Muscle layer of colon (tissue), 2 donors: ENCODE results near the gene HOXD13.

Experiments used
- H3K27ac ChIP-seq: one replicate; pipeline ENCODE4 v1.7.0; 2013; ENCODE audit warnings: low read depth, mild to moderate bottlenecking, low read length, moderate library complexity
- H3K27me3 ChIP-seq, 2 donors: one replicate each; pipeline ENCODE4 v1.7.0; 2013; ENCODE audit warnings: low read length in 2 of 2, mild to moderate bottlenecking in 2 of 2; ENCODE audit not compliant: insufficient read depth in 2 of 2, control insufficient read depth in 1 of 2
- H3K36me3 ChIP-seq: one replicate; pipeline ENCODE4 v1.7.0; 2013; ENCODE audit warnings: mild to moderate bottlenecking, low read length; ENCODE audit not compliant: insufficient read depth
- H3K4me1 ChIP-seq: one replicate; pipeline ENCODE4 v1.7.0; 2013; ENCODE audit warnings: mild to moderate bottlenecking, low read length; ENCODE audit not compliant: insufficient read depth
- H3K4me3 ChIP-seq, 2 donors: one replicate each; pipeline ENCODE4 v1.7.0; 2013; ENCODE audit warnings: low read length in 2 of 2, low read depth in 1 of 2, mild to moderate bottlenecking in 1 of 2, moderate library complexity in 1 of 2
- H3K9ac ChIP-seq: one replicate; pipeline ENCODE4 v1.7.0; 2013; ENCODE audit warnings: low read length
- H3K9me3 ChIP-seq: one replicate; pipeline ENCODE4 v1.7.0; 2013; ENCODE audit warnings: mild to moderate bottlenecking, low read length
- donor health status: abdominal sarcoma.
- donor health status: Adenocarcinoma of cecum.

The HOXD13 gene

DNA sequence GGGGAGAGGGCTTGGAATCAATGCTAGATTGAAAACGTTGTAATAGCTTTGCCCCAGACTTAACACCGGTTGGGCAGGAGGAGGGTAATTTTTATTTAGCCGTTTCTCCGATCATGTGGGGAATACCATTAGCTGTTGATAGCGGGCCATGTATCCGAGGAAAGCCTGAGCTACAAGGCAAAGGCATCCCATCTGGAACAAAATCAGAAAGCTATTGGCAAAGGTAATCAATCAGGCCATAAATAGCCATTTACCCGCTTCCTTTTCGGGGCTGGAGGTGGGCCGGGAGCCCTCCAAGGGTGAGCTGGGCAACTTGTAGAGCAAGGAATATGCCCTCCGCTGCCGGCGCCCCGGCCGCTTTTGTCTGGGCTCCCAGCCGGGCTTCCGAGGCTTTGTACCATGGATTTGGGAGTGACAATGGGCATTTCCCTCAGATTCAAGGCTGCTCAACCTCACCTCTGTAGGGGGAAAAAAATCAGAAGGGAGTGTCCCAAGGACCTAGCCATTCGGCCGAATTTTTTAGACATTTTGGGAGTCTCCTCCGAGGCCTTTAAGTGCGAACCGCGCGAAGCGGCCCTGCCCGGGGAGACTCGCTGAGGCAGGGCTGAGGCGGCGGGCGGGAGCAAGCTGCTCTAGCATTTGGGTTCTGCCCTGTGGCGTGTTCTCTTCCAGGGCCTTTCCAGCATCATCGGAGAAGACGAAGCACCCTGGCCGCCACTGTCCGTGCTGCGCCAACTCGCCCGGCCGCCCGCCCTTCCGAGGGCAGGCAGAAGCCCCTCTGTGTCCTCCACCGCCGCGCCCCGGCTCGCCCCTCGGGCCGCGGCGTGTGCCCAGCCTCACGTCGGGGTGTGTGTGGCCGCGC lies 28.9 kb downstream of the HOXD13 start:
- H3K27me3 ChIP-seq, result peaks cover 22 to 48% of the 10 kb centered on the region in 2 donors
- H3K27ac ChIP-seq, result peak overlapping the region; percentile 60
- peaks cover 10% of the 10 kb centered on the region for H3K4me1 ChIP-seq

DNA sequence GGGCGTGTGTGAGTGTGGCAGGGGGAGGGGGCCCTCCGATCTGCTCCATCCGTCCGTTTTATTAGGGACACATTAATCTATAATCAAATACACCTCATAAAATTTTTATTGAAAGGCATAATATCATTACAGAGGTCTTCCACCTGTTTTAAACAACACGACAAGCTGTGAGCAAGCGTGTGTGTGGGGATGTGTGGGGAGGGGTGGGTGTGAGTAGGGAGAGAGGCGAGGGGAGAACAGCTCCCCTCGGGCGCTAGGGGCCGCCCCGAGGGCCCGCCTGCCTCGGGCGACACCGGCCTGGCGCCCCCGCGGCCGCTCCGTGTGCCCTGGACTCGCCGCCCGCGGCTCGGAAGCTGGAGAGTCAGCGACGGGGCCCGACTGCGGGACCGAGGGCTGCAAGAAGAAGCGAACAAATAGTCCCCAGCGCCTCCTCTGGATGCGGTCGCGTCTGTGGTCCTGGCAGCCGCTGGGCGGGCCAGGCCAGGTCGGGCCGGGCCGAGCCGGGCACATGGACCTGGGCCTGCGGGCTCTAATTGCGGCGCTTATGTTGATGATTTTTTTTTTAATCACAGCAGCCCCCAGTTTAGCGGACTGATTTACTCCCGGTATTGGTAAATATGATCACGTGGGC lies 29.6 kb downstream of the HOXD13 start:
- Histone ChIP-seq H3K9ac (peak overlapping the region; percentile 39), H3K9me3 (no peaks in the 10 kb centered on the region), H3K27ac (peak overlapping the region; percentile 75), H3K4me3 (peak overlapping the region; percentile 56 to 84), H3K36me3 (no peaks in the 10 kb centered on the region), H3K27me3 (peaks cover 18 to 41% of the 10 kb centered on the region in 2 donors), H3K4me1 (peaks cover 10% of the 10 kb centered on the region)

More for the DNA sequence above, 28.9 kb downstream of the HOXD13 start:
- Histone ChIP-seq H3K9ac (peak overlapping the region; percentile 39), H3K36me3 (no peaks in the 10 kb centered on the region), H3K9me3 (no peaks in the 10 kb centered on the region), H3K4me3 (peak overlapping the region; percentile 15 to 84)

DNA sequence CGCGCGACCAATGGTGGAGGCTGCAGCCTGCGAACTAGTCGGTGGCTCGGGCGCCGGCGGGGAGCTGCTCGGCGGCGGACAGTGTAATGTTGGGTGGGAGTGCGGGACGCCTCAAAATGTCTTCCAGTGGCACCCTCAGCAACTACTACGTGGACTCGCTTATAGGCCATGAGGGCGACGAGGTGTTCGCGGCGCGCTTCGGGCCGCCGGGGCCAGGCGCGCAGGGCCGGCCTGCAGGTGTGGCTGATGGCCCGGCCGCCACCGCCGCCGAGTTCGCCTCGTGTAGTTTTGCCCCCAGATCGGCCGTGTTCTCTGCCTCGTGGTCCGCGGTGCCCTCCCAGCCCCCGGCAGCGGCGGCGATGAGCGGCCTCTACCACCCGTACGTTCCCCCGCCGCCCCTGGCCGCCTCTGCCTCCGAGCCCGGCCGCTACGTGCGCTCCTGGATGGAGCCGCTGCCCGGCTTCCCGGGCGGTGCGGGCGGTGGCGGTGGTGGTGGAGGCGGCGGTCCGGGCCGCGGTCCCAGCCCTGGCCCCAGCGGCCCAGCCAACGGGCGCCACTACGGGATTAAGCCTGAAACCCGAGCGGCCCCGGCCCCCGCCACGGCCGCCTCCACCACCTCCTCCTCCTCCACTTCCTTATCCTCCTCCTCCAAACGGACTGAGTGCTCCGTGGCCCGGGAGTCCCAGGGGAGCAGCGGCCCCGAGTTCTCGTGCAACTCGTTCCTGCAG lies 30.3 kb downstream of the HOXD13 start, which contains the start of gene HOXD9:
HOXD9 (plus strand) TSS at position 37 of the 728 bp plus-strand sequence; CDS start at position 87, 50 bp downstream.
- peak within 1 kb of the TSS; percentile 56 to 84 for H3K4me3 ChIP-seq
- H3K27me3 ChIP-seq, result peaks cover 12 to 34% of the 10 kb centered on the region in 2 donors
- peak within 1 kb of the TSS; percentile 75 for H3K27ac ChIP-seq
- peak within 1 kb of the TSS; percentile 39 for H3K9ac ChIP-seq
- H3K4me1 ChIP-seq, result peaks cover 17% of the 10 kb centered on the region
- no peaks in the 10 kb centered on the region for H3K9me3 ChIP-seq
- H3K36me3 ChIP-seq, result no peaks in the 10 kb centered on the region

DNA sequence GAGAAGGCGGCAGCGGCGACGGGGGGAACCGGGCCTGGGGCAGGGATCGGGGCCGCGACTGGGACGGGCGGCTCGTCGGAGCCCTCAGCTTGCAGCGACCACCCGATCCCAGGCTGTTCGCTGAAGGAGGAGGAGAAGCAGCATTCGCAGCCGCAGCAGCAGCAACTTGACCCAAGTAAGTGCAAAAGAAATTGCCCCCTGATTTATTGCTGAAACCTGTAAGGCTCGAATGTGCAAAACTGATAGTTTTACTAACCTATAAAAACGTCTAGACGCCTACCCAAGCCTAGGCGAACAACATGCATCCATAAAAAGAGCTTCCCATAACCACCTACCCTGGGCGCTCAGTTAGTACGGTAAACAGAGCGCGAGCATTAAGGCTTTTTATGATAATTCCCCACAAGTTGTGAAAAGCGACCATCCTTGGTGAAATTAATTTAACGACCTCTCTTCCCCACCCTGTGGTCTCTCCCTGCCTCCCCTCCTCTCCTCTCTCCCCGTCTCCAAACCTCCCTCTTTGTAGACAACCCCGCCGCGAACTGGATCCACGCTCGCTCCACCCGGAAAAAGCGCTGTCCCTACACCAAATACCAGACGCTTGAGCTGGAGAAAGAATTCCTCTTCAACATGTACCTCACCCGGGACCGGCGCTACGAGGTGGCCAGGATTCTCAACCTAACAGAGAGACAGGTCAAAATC lies 31.0 kb downstream of the HOXD13 start:
- H3K27ac ChIP-seq, result peak overlapping the region; percentile 75
- H3K4me1 ChIP-seq, result peaks cover 23% of the 10 kb centered on the region
- no peaks in the 10 kb centered on the region for H3K9me3 ChIP-seq
- no peaks in the 10 kb centered on the region for H3K36me3 ChIP-seq
- peak overlapping the region; percentile 56 to 84 for H3K4me3 ChIP-seq
- H3K9ac ChIP-seq, result peak overlapping the region; percentile 29
- peaks cover 8 to 27% of the 10 kb centered on the region in 2 donors for H3K27me3 ChIP-seq

DNA sequence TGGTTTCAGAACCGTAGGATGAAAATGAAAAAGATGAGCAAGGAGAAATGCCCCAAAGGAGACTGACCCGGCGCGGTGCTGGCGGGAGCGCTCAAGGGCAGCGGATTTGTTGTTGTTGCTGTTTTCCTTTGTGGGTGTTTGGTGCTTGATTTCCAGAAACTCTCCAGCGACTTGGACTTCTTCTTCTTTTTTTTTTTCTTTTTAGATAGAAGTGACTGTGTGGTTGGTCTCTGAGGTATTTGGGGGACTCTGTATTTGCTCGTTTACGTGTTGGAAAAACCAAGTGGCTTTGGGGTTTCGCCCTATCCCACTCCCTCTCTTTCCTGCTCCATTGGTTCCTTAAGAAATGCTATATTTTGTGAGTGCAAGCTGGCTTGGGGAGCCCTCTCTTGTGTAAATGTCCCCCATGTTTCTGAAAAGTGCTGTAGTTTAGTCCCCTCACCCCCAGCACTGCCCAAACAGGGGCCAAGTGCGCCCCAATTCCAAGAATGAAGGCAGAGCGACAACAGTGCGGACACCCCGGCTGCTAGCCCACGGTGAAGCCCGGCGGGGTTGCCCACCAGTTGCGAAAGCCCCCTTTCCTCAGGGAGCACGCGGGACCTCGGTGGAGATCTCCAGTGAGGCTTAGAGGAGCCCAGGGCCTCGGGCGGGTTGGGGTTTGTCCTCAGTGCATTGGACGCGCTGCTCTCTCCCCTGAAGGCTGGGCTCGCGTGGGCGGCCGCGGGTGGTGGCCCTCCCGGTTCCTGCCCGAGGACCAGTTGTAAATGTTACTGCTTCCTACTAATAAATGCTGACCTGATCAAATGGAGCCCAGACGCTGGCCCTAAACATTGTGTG lies 31.8 kb downstream of the HOXD13 start:
- Histone ChIP-seq H3K4me1 (peaks cover 23% of the 10 kb centered on the region), H3K9me3 (no peaks in the 10 kb centered on the region), H3K36me3 (no peaks in the 10 kb centered on the region), H3K27me3 (peaks cover 4 to 23% of the 10 kb centered on the region in 2 donors), H3K4me3 (peak overlapping the region in 1 of 2 donors; percentile 84), H3K9ac (peak overlapping the region; percentile 29), H3K27ac (peak overlapping the region; percentile 75)

DNA sequence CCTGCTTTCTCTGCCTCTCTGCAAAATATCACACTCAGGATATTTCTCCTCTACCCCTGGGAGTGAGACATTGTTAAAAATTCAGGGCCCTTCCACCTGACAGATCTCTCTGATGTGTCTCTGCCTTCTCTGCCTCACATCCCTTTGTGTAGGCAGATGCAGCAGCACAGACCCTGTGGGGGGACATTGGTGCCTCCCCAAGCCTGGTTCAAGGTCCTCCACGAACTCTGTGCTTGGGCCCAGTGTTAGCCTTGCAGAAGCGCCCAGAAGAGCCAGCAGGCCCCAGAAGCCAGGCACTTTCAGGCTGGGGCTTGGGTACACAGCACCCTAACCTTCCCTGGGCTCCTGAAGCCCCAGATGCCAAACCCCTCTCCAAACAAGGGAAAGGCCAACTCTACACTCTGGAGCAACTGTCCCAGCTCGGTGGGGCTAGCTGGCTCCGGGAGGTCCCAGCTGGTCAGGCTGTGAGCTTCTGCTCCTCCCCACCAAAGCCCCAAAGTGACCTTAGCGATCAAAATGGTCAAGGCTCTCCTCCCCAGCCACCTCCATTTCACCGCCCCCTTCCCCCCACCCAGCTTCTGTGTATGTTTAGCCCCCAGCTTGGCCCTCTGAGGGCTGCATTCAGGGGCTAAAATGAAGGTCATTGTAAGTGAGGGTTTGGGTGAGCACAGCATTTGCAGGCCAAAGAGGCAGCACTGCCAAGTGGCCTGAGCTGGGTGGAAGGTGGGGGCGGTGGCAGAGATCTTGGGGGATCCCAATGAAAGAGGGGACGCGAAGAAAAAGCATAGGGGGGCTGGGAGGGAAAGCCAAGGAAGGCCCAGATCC lies 32.6 kb downstream of the HOXD13 start:
- no peak overlapping the region for H3K27ac ChIP-seq
- peaks cover 22% of the 10 kb centered on the region for H3K4me1 ChIP-seq
- H3K9me3 ChIP-seq, result no peaks in the 10 kb centered on the region
- no peaks in the 10 kb centered on the region for H3K36me3 ChIP-seq
- H3K27me3 ChIP-seq, result peaks cover 4 to 17% of the 10 kb centered on the region in 2 donors
- H3K4me3 ChIP-seq, result peak overlapping the region in 1 of 2 donors; percentile 41
- H3K9ac ChIP-seq, result no peak overlapping the region

DNA sequence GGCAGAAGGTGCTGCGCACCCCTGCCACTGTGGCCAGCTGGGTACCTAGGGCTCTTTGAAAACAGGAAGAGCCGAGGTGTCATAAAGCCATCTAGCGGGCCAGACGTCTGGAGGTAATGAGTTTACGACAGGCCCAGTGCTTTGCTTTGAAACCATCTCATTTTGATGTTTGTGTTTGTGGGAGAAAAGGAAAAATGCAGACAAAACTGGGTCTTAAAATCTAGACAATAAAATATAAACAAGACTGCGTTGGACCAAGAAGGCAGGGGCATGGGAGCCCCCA lies 33.2 kb downstream of the HOXD13 start:
- Histone ChIP-seq H3K4me1 (peaks cover 18% of the 10 kb centered on the region), H3K36me3 (no peaks in the 10 kb centered on the region), H3K27me3 (peaks cover 0 to 15% of the 10 kb centered on the region in 2 donors), H3K4me3 (no peak overlapping the region), H3K27ac (no peak overlapping the region), H3K9ac (no peak overlapping the region), H3K9me3 (no peaks in the 10 kb centered on the region)

DNA sequence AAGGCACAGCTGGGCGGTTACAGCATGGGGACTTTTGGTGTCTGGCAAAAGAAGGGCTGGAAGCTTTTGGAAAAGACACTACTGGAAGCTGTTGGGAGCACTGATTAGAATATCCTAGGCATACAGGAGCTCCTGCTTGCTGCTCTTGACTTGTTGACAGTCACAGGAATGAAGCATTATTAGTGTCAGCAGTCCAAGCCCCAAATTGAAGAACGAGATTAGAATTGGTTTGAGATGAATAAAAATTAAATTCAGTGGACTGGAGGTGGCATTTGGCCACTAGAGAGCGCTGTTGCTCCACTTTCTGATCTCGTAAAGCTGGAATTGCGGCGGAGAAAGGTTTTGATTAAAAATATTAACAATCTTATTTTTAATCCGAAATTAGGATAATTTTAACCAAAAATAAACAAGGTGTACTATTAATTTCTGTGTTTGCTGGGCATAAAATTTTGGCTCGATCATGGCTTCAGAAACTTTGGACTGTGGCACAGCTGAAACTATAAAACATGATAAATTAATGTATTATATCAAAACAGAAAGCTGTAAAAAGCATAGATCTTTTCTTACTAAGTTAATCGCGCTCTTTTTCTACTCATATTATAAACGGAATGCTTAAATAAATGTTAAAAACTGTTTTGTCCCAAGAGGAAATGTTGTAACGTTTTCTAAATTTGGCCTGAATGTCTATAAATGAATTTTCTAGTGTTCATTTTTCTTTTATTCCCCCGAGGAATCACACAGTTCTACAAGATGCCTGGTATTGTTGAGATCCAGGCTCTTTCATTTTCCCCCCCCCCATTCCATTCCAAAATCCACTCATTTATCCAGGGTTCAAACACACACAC lies 34.6 kb downstream of the HOXD13 start:
- H3K9me3 ChIP-seq, result no peaks in the 10 kb centered on the region
- H3K27me3 ChIP-seq, result peaks cover 0 to 8% of the 10 kb centered on the region in 2 donors
- peaks cover 23% of the 10 kb centered on the region for H3K4me1 ChIP-seq
- H3K36me3 ChIP-seq, result no peaks in the 10 kb centered on the region
- H3K27ac ChIP-seq, result peak overlapping the region; percentile 74
- peak overlapping the region in 1 of 2 donors; percentile 68 for H3K4me3 ChIP-seq
- H3K9ac ChIP-seq, result peak overlapping the region; percentile 23

DNA sequence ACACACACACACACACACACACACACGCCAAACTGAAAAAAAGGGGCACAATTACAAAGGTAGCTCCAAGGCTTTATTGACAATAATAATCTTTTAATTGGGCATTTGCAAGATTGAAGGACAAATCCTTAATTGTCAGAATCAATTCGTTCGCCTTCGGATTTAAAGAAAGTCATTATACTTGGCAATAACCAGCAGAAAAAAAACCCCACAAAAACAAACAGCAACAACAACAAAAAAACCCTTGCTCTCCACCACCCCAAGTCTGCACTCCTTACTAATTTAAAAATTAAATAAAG lies 35.2 kb downstream of the HOXD13 start:
- H3K9ac ChIP-seq, result peak overlapping the region; percentile 66
- peak overlapping the region; percentile 74 for H3K27ac ChIP-seq
- peaks cover 0 to 7% of the 10 kb centered on the region in 2 donors for H3K27me3 ChIP-seq
- peaks cover 28% of the 10 kb centered on the region for H3K4me1 ChIP-seq
- H3K4me3 ChIP-seq, result peak overlapping the region in 1 of 2 donors; percentile 68
- H3K36me3 ChIP-seq, result no peaks in the 10 kb centered on the region
- H3K9me3 ChIP-seq, result no peaks in the 10 kb centered on the region
